ES-I3 (cell line): ENCODE data around the gene GAL3ST2.
"Not testable (repeated sequence)": the region's sequence is repeated elsewhere in the genome, so short reads cannot be mapped to it uniquely, and the experiment has no call there.

Source experiments
- H3K36me3 ChIP-seq: 2 replicates; pipeline ENCODE4 v1.6.1; 2013; ENCODE audit warnings: mild to moderate bottlenecking, low read length, control low read depth, moderate library complexity; ENCODE audit not compliant: insufficient read depth
- H3K4me1 ChIP-seq: 2 replicates; pipeline ENCODE4 v1.6.1; 2013; ENCODE audit warnings: mild to moderate bottlenecking, control low read depth, low read length; ENCODE audit not compliant: insufficient read depth
- H3K9ac ChIP-seq: 2 replicates; pipeline ENCODE4 v1.6.1; 2013; ENCODE audit warnings: low read depth, mild to moderate bottlenecking, low read length, moderate library complexity
- H3K9me3 ChIP-seq: 2 replicates; pipeline ENCODE4 v1.6.1; 2013; ENCODE audit warnings: mild to moderate bottlenecking, low read length, moderate library complexity; ENCODE audit not compliant: control insufficient read depth, insufficient read depth

GAL3ST2 gene

DNA sequence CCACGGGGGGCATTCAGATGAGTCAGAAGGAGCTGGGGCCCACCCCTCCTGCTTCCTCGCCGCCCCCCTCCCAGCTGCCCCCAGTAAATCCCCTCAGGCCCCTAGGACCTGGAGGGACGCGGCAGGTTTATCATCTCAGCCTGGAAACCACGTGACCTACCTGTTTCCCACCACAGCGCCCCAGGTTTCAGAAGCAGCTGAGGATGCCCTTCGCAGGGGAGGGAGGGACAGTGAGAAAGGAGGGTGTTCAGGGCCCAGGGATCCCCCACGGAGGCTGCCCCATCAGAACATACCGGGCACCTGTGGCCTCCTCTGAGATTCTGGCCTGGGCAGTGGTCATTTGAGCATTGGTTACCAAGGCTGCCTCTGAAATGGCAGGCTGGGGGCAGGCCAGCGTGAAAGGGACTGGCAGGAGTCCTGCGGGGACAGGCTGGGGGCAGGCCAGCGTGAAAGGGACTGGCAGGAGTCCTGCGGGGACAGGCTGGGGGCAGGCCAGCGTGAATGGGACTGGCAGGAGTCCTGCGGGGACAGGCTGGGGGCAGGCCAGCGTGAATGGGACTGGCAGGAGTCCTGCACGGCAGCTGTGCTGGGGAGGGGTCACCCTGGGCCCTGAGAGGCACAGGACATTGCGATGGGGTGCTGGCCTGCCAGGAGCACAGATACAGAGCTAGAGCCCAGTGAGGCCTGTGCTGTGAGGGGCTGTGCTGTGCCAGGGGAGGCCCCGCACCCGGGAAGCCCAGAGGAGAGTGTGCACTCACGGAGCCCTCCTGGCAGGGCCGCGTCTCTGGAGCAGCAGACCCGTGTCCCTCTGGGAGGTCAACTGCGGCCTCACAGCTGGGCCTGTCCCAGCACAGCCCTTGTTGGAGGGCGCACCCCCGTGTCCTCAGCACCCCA is 33.9 kb downstream of the GAL3ST2 start:
- no peak overlapping the region for H3K9ac ChIP-seq
- no peaks in the 10 kb centered on the region for H3K36me3 ChIP-seq
- H3K9me3 ChIP-seq: no peaks in the 10 kb centered on the region
- no peaks in the 10 kb centered on the region; the same call in 1 of the 2 replicates for H3K4me1 ChIP-seq

GRCh38 chr2:241811201-241811951 is 34.8 kb downstream of the GAL3ST2 start:
- no peak overlapping the region for H3K9ac ChIP-seq
- H3K36me3 ChIP-seq: no peaks in the 10 kb centered on the region
- no peaks in the 10 kb centered on the region for H3K9me3 ChIP-seq
- no peaks in the 10 kb centered on the region; the same call in 1 of the 2 replicates for H3K4me1 ChIP-seq

DNA sequence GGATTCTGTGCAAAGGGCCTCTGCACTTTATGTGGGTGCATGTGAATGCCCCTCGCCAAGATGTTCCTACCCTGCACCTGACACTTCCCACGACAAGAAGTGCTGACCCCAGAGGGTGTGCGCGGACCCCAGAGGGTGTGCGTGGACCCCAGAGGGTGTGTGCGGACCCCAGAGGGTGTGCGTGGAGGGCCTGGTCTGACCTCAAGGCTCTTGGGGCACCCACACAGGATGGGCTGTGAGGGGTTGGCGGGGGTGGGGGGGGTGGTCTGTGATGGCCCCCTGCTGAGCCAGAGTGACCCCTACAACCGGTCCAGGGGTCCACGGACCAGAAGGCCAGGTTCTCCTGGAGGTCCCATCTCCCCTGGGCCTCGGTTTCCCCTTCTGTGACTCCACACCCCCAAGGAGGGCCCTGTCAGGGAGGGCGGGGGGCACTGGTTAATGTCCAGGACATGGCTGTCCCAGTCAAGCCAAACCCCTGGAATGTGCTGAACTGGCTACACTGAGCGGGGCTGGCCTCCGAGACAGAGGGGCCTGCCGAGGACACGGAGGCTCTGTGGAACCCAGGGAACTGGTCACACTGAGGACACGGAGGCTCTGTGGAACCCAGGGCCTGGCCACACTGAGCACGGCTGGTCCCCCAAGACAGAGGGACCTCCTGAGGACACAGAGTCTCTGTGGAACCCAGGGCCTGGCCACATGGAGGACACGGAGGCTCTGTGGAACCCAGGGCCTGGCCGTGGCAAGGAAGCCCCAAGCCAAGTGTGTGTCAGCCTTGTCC is 35.5 kb downstream of the GAL3ST2 start:
- Histone ChIP-seq H3K36me3 (no peaks in the 10 kb centered on the region), H3K9ac (no peak overlapping the region), H3K4me1 (no peaks in the 10 kb centered on the region; the same call in 1 of the 2 replicates), H3K9me3 (no peaks in the 10 kb centered on the region)

- Histone ChIP-seq H3K9me3 (no peaks in the 10 kb centered on the region), H3K36me3 (no peaks in the 10 kb centered on the region)
Measured at GRCh38 chr2:241812730-241813643, 36.4 kb downstream of the GAL3ST2 start.

GRCh38 chr2:241813644-241814392 is 37.2 kb downstream of the GAL3ST2 start:
- Histone ChIP-seq H3K9me3 (no peaks in the 10 kb centered on the region), H3K36me3 (no peaks in the 10 kb centered on the region), H3K9ac (no peak overlapping the region), H3K4me1 (no peaks in the 10 kb centered on the region)

More at GRCh38 chr2:241812730-241813643, 36.4 kb downstream of the GAL3ST2 start:
- Histone ChIP-seq H3K9ac (no peak overlapping the region), H3K4me1 (no peaks in the 10 kb centered on the region; the same call in 1 of the 2 replicates)

DNA sequence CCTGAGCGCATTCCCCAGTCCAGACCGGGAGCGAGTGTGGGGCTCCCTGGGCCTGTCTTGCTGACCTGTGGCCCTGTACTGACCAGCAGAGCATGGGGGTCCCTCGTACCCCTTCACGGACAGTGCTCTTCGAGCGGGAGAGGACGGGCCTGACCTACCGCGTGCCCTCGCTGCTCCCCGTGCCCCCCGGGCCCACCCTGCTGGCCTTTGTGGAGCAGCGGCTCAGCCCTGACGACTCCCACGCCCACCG is 37.7 kb downstream of the GAL3ST2 start:
- H3K36me3 ChIP-seq: no peaks in the 10 kb centered on the region
- H3K9ac ChIP-seq: no peak overlapping the region
- H3K9me3 ChIP-seq: no peaks in the 10 kb centered on the region
- H3K4me1 ChIP-seq: no peaks in the 10 kb centered on the region

DNA sequence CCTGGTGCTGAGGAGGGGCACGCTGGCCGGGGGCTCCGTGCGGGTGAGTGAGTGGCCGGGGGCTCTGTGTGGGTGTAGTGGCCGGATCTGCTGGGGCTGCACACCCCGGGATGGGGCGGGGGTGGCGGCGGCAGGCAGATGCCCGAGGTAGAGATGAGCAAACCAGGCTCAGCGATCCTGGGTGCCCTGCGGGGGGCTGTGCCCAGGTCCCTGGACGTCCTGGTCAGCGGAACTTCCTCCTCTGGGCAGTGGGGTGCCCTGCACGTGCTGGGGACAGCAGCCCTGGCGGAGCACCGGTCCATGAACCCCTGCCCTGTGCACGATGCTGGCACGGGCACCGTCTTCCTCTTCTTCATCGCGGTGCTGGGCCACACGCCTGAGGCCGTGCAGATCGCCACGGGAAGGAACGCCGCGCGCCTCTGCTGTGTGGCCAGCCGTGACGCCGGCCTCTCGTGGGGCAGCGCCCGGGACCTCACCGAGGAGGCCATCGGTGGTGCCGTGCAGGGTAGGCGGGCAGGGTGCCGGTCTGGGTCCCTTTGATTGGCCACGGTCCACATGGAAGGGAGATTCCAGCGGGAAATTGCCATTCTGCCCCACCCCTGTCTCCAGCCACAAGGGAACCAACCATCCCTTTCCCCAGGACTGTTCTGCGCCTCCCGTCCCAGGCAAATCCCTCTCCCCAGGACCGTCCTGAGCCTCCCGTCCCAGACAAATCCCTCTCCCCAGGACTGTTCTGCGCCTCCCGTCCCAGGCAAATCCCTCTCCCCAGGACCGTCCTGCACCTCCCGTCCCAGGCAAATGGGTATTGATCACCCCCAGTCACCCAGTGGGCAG is 38.2 kb downstream of the GAL3ST2 start:
- H3K9me3 ChIP-seq: no peaks in the 10 kb centered on the region
- no peak overlapping the region for H3K9ac ChIP-seq
- no peaks in the 10 kb centered on the region for H3K36me3 ChIP-seq
- no peaks in the 10 kb centered on the region for H3K4me1 ChIP-seq

- Histone ChIP-seq H3K36me3 (no peaks in the 10 kb centered on the region), H3K9me3 (no peaks in the 10 kb centered on the region), H3K9ac (no peak overlapping the region), H3K4me1 (no peaks in the 10 kb centered on the region)
Measured at GRCh38 chr2:241815477-241816430, 39.1 kb downstream of the GAL3ST2 start.

- H3K4me1 ChIP-seq: peaks cover 4% of the 10 kb centered on the region; the same call in 1 of the 2 replicates
- H3K9ac ChIP-seq: no peak overlapping the region
- H3K36me3 ChIP-seq: no peaks in the 10 kb centered on the region
- H3K9me3 ChIP-seq: no peaks in the 10 kb centered on the region
Measured at GRCh38 chr2:241816431-241817121, 40.0 kb downstream of the GAL3ST2 start.

DNA sequence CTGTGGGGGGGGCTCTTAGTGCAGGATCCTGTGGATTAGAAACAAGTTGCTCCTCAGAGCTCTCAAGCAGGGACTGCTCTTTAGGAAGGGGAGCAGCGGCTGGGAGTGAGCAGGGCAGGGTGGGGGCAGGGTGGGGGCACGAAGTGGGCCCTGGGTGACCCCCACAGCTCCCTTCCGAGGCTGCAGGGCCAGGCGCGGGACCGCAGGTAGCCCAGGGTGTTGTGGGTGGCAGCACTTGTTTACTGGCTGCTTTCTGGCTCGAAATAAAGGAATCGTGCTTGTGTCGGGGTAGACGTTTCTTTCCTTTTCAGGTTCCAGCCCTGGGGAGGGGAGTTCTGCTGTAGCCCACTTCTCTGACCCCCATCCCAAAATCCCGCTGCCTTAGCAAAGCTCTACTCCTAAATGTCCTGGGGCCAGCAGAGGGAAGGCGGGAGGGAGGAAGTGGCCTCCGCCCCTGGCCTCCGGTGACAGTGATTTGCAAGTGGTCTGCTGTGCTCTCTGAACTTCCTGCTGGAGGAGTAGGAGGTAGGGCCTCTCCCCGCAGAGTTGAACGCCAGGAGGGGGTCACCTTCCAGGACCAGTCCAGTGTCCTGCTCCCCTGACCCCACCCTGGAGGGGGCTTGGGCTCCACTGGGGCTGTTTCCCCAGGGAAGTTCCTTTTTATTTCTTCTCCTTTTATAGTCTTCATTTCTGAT is 40.7 kb downstream of the GAL3ST2 start:
- Histone ChIP-seq H3K9ac (no peak overlapping the region), H3K9me3 (no peaks in the 10 kb centered on the region), H3K36me3 (no peaks in the 10 kb centered on the region), H3K4me1 (peaks cover 4% of the 10 kb centered on the region; the same call in 1 of the 2 replicates)

- not testable (repeated sequence) for H3K9ac ChIP-seq, H3K36me3 ChIP-seq, H3K4me1 ChIP-seq, H3K9me3 ChIP-seq
Measured at GRCh38 chr2:241817821-241818215, 41.2 kb downstream of the GAL3ST2 start.
